Measurements from ENCODE around the gene SLC4A2.

- peak; percentile 90 for TF ChIP-seq CTCF (conservative IDR thresholded peaks at IDR 0.05; ENCODE audit: low read length)
- no peak for TF ChIP-seq EZH2phosphoT487 (IDR thresholded peaks at IDR 0.05; ENCODE audit: borderline replicate concordance, low read depth, low read length)
Measured at GRCh38 chr7:151017953-151018420, 41.4 kb upstream of the SLC4A2 start.

Measured in OCI-LY7 (cell line).